OCI-LY3 (cell line): Measurements from ENCODE around the gene KRTAP10-2.

Experiments used
- H2AFZ ChIP-seq: fragments of 200-600, 300-600 bp; shearing (Covaris generic); 2 replicates; pipeline ENCODE4 v1.6.0; 2014; ENCODE audit warnings: antibody characterized with exemption, low read depth, low read length
- H3K27ac ChIP-seq: fragments of 200-600, 300-600 bp; sonication (generic); 2 replicates; pipeline ENCODE4 v1.5.1; 2014; ENCODE audit warnings: mild to moderate bottlenecking, low read length, moderate library complexity, mixed read lengths
- H3K27me3 ChIP-seq: fragments of 200-600, 300-600 bp; sonication (generic); 2 replicates; pipeline ENCODE4 v1.6.1; 2014; ENCODE audit warnings: low read depth, low read length, mixed read lengths
- H3K36me3 ChIP-seq: fragments of 200-600, 300-600 bp; sonication (generic); replicated peaks from 2 replicates; pipeline ENCODE3; 2014; ENCODE audit warnings: low read depth, low read length, mixed read lengths
- H3K4me1 ChIP-seq: fragments of 300-600, 200-600 bp; sonication (generic); 2 replicates; pipeline ENCODE4 v1.6.1; 2014; ENCODE audit warnings: low read length, mixed read lengths
- H3K4me2 ChIP-seq: fragments of 200-600, 300-600 bp; sonication (generic); 2 replicates; pipeline ENCODE4 v1.6.1; 2014; ENCODE audit warnings: low read length, mixed read lengths
- H3K4me3 ChIP-seq: fragments of 300-600, 200-600 bp; sonication (generic); 2 replicates; pipeline ENCODE4 v1.5.1; 2014; ENCODE audit warnings: antibody characterized with exemption, mild to moderate bottlenecking, low read length, moderate library complexity
- H3K79me2 ChIP-seq: fragments of 300-600, 200-600 bp; shearing (Covaris generic); 2 replicates; pipeline ENCODE4 v1.6.1; 2014; ENCODE audit warnings: mild to moderate bottlenecking, low read length, mixed read lengths
- H3K9ac ChIP-seq: fragments of 300-600, 200-600 bp; shearing (Covaris generic); 2 replicates; pipeline ENCODE4 v1.6.0; 2014; ENCODE audit warnings: mild to moderate bottlenecking, low read length, moderate library complexity
- H3K9me3 ChIP-seq: fragments of 200-600, 300-600 bp; shearing (Covaris generic); 2 replicates; pipeline ENCODE4 v1.6.1; 2014; ENCODE audit warnings: low read length, mixed read lengths; ENCODE audit not compliant: insufficient read depth
- H4K20me1 ChIP-seq: fragments of 200-600, 300-600 bp; sonication (generic); 2 replicates; pipeline ENCODE4 v1.6.1; 2016; ENCODE audit warnings: low read length, mixed read lengths; ENCODE audit not compliant: insufficient read depth
- CTCF ChIP-seq: fragments of 200-600, 300-600 bp; sonication (generic); IDR thresholded peaks from 2 replicates; pipeline ENCODE4 v1.5.1; 2014; ENCODE audit warnings: antibody characterized with exemption, low read length, low read depth
- EZH2phosphoT487 ChIP-seq: fragments of 200-600 bp; shearing (Covaris generic); IDR thresholded peaks from 2 replicates; pipeline ENCODE4 v1.6.1; 2018; ENCODE audit warnings: antibody characterized with exemption, mixed run types, low read depth

KRTAP10-2 gene

GRCh38 chr21:44568667-44569556 lies 17.6 kb upstream of the KRTAP10-2 start:
- H3K79me2 ChIP-seq = no peaks in the 10 kb centered on the region
- no peak overlapping the region for H3K27ac ChIP-seq
- H3K4me1 ChIP-seq = peaks cover 30% of the 10 kb centered on the region
- H3K9ac ChIP-seq = no peak overlapping the region
- H3K36me3 ChIP-seq = no peaks in the 10 kb centered on the region
- no peak overlapping the region for H2AFZ ChIP-seq
- no peak overlapping the region for H3K4me2 ChIP-seq
- no peak overlapping the region for H3K4me3 ChIP-seq
- H3K27me3 ChIP-seq = no peaks in the 10 kb centered on the region
- H3K9me3 ChIP-seq = no peaks in the 10 kb centered on the region
- H4K20me1 ChIP-seq = no peaks in the 10 kb centered on the region
- no peak for TF ChIP-seq CTCF
- TF ChIP-seq EZH2phosphoT487 = no peak

DNA sequence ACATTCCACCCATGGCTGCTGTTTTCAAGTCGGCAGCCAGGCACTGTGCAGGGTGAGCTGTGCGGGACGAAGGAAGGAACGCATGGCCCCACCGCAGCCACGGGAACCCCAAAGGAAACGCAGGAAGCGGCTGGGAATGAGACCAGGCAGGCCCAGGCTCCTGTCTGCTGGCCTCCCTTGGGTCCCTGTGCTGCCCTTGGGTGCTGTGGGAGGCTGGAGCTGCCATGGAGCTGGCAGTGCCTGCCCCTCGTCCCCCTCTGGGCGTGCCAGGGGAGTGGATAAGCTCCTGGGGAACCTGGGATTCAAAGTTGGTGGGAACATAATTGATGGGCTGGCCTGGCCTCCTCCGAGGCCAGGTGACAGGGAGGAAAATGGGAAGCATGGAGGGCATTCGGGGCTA lies 17.0 kb upstream of the KRTAP10-2 start:
- Histone ChIP-seq H3K4me1 (peaks cover 30% of the 10 kb centered on the region), H3K9me3 (no peaks in the 10 kb centered on the region), H3K4me2 (no peak overlapping the region), H3K36me3 (no peaks in the 10 kb centered on the region), H3K79me2 (no peaks in the 10 kb centered on the region), H4K20me1 (no peaks in the 10 kb centered on the region), H3K9ac (no peak overlapping the region), H3K27me3 (no peaks in the 10 kb centered on the region), H2AFZ (no peak overlapping the region), H3K4me3 (no peak overlapping the region), H3K27ac (no peak overlapping the region)
- TF ChIP-seq CTCF (no peak), EZH2phosphoT487 (no peak)

DNA sequence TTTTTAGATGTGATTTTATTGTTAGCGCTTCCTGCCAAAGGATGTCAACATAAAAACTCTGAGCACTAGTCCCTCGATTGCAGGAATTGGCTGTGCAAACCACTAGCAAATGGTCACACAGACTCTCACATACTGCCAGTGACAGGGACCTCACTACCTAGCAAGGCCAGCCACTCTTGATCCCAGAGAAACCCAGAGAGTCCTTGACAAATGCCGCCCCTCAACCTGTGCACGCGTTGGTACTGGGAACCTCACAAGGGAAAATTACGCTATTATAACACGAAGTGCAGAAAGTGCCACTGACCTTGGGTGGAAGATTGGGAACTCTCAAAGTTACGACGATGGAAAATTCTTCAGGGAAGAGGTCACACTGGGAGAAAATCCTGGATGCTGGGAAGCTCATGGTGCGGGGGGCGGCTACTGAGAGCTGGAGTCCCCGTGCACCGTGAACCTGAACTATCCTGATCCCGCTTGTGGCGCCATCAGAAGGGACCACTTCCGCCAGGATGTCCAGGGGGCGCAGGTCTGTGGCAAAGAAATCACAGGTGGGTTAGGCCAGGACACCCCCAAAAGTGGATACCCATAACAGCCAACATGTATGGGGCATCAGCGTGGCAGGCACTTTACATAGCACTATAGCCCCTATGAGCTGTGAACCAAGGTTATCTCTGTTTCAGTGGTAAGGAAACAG lies 16.3 kb upstream of the KRTAP10-2 start:
- no peak overlapping the region for H3K9ac ChIP-seq
- no peaks in the 10 kb centered on the region for H4K20me1 ChIP-seq
- no peaks in the 10 kb centered on the region for H3K27me3 ChIP-seq
- no peak overlapping the region for H3K4me2 ChIP-seq
- no peaks in the 10 kb centered on the region for H3K36me3 ChIP-seq
- H3K4me3 ChIP-seq = no peak overlapping the region
- H3K4me1 ChIP-seq = peaks cover 30% of the 10 kb centered on the region
- TF ChIP-seq CTCF (no peak), EZH2phosphoT487 (no peak)
- H3K79me2 ChIP-seq = no peaks in the 10 kb centered on the region
- no peak overlapping the region for H3K27ac ChIP-seq
- H2AFZ ChIP-seq = no peak overlapping the region
- H3K9me3 ChIP-seq = no peaks in the 10 kb centered on the region

- Histone ChIP-seq H3K9ac (no peak overlapping the region), H3K4me1 (peaks cover 34% of the 10 kb centered on the region), H3K4me2 (peak overlapping the region; percentile 70; the same call in 1 of the 2 replicates), H3K27me3 (no peaks in the 10 kb centered on the region), H4K20me1 (no peaks in the 10 kb centered on the region), H3K79me2 (no peaks in the 10 kb centered on the region), H3K27ac (no peak overlapping the region), H3K4me3 (no peak overlapping the region), H3K36me3 (no peaks in the 10 kb centered on the region), H2AFZ (no peak overlapping the region), H3K9me3 (no peaks in the 10 kb centered on the region)
- TF ChIP-seq CTCF (no peak), EZH2phosphoT487 (no peak)
Observed at GRCh38 chr21:44566403-44566802, 15.1 kb upstream of the KRTAP10-2 start.
